Astrocyte (in vitro differentiated cells and primary cell): ENCODE data around the gene PLEKHG4B.

ENCODE experiments used
- EZH2 ChIP-seq: IDR thresholded peaks from 2 replicates; pipeline ENCODE4 v1.6.1; 2012; ENCODE audit warnings: mild to moderate bottlenecking, low read length, inconsistent platforms; ENCODE audit not compliant: insufficient read depth
- TF ChIP-seq, protein P1 (sequence below): IDR thresholded peaks from 2 replicates; pipeline ENCODE4 v1.5.1; 2011; ENCODE audit warnings: low read depth, mild to moderate bottlenecking, inconsistent platforms, low read length, moderate library complexity; ENCODE audit not compliant: insufficient read depth

DNA sequence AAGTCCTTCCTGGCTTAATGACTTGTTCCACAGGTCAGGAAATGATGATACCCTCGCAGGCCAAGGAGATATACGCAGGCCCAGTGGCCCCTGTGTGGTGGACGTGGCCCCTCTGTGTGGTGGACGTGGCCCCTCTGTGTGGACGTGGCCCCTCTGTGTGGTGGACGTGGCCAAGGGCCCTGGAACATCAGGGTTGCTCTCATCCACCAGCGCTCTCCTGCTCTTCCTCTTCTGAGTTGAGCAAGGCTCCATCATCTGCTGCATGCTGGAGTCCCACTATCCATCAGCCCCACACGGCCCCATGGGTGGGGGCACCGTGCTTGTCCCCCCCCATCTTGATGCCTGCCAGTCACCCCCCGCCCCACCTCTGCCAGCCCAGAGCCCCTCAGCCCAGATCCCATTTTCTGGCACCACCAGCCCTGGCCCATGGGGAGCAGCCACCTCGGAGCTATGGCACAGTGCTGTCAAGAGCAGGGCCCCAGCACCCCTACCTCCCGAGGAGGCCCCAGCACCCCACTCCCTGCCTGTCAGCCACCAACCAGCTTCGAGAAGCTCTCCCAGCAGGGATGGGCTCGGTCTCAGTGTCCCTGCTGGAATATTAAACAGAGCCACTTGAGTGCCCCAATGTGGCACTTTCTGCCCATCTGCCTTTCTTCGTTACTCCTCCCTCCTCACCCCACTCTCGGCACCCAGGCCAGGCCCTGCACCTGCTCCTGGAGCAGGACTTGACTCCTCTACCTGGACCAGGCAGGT lies 107.4 kb downstream of the PLEKHG4B start:
- TF ChIP-seq, protein P1, sequence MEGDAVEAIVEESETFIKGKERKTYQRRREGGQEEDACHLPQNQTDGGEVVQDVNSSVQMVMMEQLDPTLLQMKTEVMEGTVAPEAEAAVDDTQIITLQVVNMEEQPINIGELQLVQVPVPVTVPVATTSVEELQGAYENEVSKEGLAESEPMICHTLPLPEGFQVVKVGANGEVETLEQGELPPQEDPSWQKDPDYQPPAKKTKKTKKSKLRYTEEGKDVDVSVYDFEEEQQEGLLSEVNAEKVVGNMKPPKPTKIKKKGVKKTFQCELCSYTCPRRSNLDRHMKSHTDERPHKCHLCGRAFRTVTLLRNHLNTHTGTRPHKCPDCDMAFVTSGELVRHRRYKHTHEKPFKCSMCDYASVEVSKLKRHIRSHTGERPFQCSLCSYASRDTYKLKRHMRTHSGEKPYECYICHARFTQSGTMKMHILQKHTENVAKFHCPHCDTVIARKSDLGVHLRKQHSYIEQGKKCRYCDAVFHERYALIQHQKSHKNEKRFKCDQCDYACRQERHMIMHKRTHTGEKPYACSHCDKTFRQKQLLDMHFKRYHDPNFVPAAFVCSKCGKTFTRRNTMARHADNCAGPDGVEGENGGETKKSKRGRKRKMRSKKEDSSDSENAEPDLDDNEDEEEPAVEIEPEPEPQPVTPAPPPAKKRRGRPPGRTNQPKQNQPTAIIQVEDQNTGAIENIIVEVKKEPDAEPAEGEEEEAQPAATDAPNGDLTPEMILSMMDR: no peak
- no peak for TF ChIP-seq EZH2
